Spleen (tissue), 11 donors: Measurements from ENCODE around the gene SYNDIG1. TPM values are rescaled to one million over a fixed set of nuclear protein-coding genes. Genes with fewer than 3 reads are reported as not detected.

Source experiments
- DNase-seq: peaks from one replicate; pipeline ENCODE4 v3.0.0-alpha.2; 2020
- H3K27ac ChIP-seq, 8 donors: fragments of 200-600 bp; sonication (generic) in 7 of 8; 1 replicate in 4 of 8; 2 replicates in 4 of 8; pipeline versions ENCODE4 v1.5.0 to v1.8.0; 2016 to 2021; ENCODE audit warnings: inconsistent platforms in 4 of 8, mild to moderate bottlenecking in 4 of 8, moderate library complexity in 1 of 8
- H3K27me3 ChIP-seq, 7 donors: fragments of 200-600 bp; sonication (generic) in 6 of 7; replicated peaks in 1 of 7; 1 replicate in 4 of 7; 2 replicates in 3 of 7; pipeline versions ENCODE4 v1.5.0 to v1.8.0; 2016 to 2021; ENCODE audit warnings: inconsistent platforms in 3 of 7, mild to moderate bottlenecking in 1 of 7
- H3K36me3 ChIP-seq, 6 donors: fragments of 200-600 bp; sonication (generic) in 5 of 6; 1 replicate in 4 of 6; 2 replicates in 2 of 6; pipeline versions ENCODE4 v1.5.0 to v1.8.0; 2016 to 2021; ENCODE audit warnings: inconsistent platforms in 2 of 6
- H3K4me1 ChIP-seq, 6 donors: fragments of 200-600 bp; sonication (generic) in 5 of 6; 1 replicate in 3 of 6; 2 replicates in 3 of 6; pipeline versions ENCODE4 v1.5.0 to v1.8.0; 2016 to 2021; ENCODE audit warnings: inconsistent platforms in 3 of 6
- H3K4me3 ChIP-seq, 8 donors: fragments of 200-600 bp; sonication (generic) in 7 of 8; 1 replicate in 4 of 8; 2 replicates in 4 of 8; pipeline versions ENCODE4 v1.5.0 to v1.8.0; 2016 to 2021; ENCODE audit warnings: inconsistent platforms in 4 of 8, mild to moderate bottlenecking in 4 of 8, moderate library complexity in 2 of 8
- H3K9me3 ChIP-seq, 8 donors: fragments of 200-600 bp; sonication (generic) in 7 of 8; 1 replicate in 4 of 8; 2 replicates in 4 of 8; pipeline versions ENCODE4 v1.5.0 to v1.8.0; 2016 to 2021; ENCODE audit warnings: inconsistent platforms in 4 of 8
- CTCF ChIP-seq, 11 experiments: fragments of 200-600 bp in 7 of 11; fragments of 450-650 bp in 4 of 11; sonication (generic) in 4 of 11; IDR thresholded peaks in 8 of 11; conservative IDR thresholded peaks in 3 of 11; 1 replicate in 7 of 11; 2 replicates in 4 of 11; pipeline versions ENCODE4 v1.4.0 to v1.8.0; 2016 to 2021; ENCODE audit warnings: antibody characterized with exemption in 11 of 11, inconsistent platforms in 4 of 11, mild to moderate bottlenecking in 1 of 11
- POLR2A ChIP-seq, 3 donors: fragments of 450-650 bp; IDR thresholded peaks; one replicate each; pipeline ENCODE4 v1.5.1; 2017; ENCODE audit warnings: antibody characterized with exemption in 3 of 3, mild to moderate bottlenecking in 1 of 3
- POLR2AphosphoS5 ChIP-seq, 3 donors: sonication (generic); formaldehyde crosslinking; IDR thresholded peaks; one replicate each; pipeline ENCODE4 v1.5.1; 2017; ENCODE audit warnings: antibody characterized with exemption in 3 of 3
- WGBS, 5 donors: extraction: QIAGEN DNeasy Blood & Tissue Kit in 3 of 5; methylation state at CpG; one replicate each; pipeline versions ENCODE4 v1.1.5 to v1.1.7; 2013 to 2018; 5-methylcytosine and 5-hydroxymethylcytosine counted together
- intact Hi-C: fragments of 100-400 bp; cut with DNase I; formaldehyde crosslinking; loops from one replicate; pipeline ENCODE4 v1.15.0; 2023; ENCODE audit warnings: low total_unique reads
- polyA plus RNA-seq, 3 donors: library from polyadenylated mRNA; stranded (reverse); fragments of 200-250 nt; gene quantifications; one replicate each; pipeline ENCODE4 v1.2.1, GENCODE V29; 2013
- total RNA-seq, 7 donors: library from RNA; depleted of rRNA in 3 of 7; stranded (reverse); fragments of >200 nt in 3 of 7; fragmentation: NEBNext Ultra II Directional in 4 of 7; extraction: Animal tissue kit (Norgen Biotek cat#: 25700) in 4 of 7; gene quantifications; one replicate each; pipeline versions ENCODE4 v1.1.0 to v1.2.1, GENCODE V29; 2016 to 2021
- donor health status: healthy with polysubstance abuse.
- donor health status: DM: no; HTN: no; CAD: no; lungs with moderate emphysema.
- donor health status: DM: no; HTN: no; CAD: no.
- donor health status: Bipolar disorder and iron deficiency.
- donor health status: healthy.
- donor health status: DM: no; HTN: no; CAD: no.
- donor health status: DM: yes; HTN: yes; CAD: no.

Gene SYNDIG1
- total and polyA plus RNA-seq, 10 donors = 0.70 to 3.5 (median 1.3) TPM

- Histone ChIP-seq H3K27ac (no peak overlapping the region), H3K9me3 (no peaks in the 10 kb centered on the region), H3K4me1 (no peaks in the 10 kb centered on the region), H3K4me3 (no peak overlapping the region), H3K27me3 (peaks cover 0 to 12% (median 0%) of the 10 kb centered on the region in 7 donors), H3K36me3 (no peaks in the 10 kb centered on the region)
- 75 to 88% (median 86%) methylated on average over 3 of the region's 3 CpGs for WGBS, 5 donors
- intact Hi-C loops = no loop called here
- no peak for TF ChIP-seq POLR2A (IDR thresholded peaks at IDR 0.05)
- TF ChIP-seq CTCF (IDR thresholded peaks at IDR 0.05 in 8 of 11, conservative IDR thresholded peaks at IDR 0.05 in 3 of 11) = no peak
- TF ChIP-seq POLR2AphosphoS5 (IDR thresholded peaks at IDR 0.05) = no peak
- DNase-seq = no peak
Measured at GRCh38 chr20:24451428-24451827, 18.0 kb upstream of the SYNDIG1 start.

GRCh38 chr20:24452016-24452415, 17.4 kb upstream of the SYNDIG1 start:
- intact Hi-C loops = no loop called here
- no peak for DNase-seq
- TF ChIP-seq POLR2A (IDR thresholded peaks at IDR 0.05) (no peak), CTCF (IDR thresholded peaks at IDR 0.05 in 8 of 11, conservative IDR thresholded peaks at IDR 0.05 in 3 of 11) (no peak), POLR2AphosphoS5 (IDR thresholded peaks at IDR 0.05) (no peak)
- H3K27me3 ChIP-seq = peaks cover 0 to 18% (median 0%) of the 10 kb centered on the region in 7 donors
- H3K9me3 ChIP-seq = no peaks in the 10 kb centered on the region
- no peak overlapping the region for H3K27ac ChIP-seq
- no peaks in the 10 kb centered on the region for H3K36me3 ChIP-seq
- H3K4me3 ChIP-seq = no peak overlapping the region
- 78 to 88% (median 83%) methylated on average over 8 of the region's 8 CpGs for WGBS, 5 donors
- H3K4me1 ChIP-seq = no peaks in the 10 kb centered on the region

GRCh38 chr20:24452498-24453127, 16.8 kb upstream of the SYNDIG1 start:
- Histone ChIP-seq H3K27me3 (peaks cover 0 to 22% (median 0%) of the 10 kb centered on the region in 7 donors), H3K4me1 (no peaks in the 10 kb centered on the region), H3K36me3 (no peaks in the 10 kb centered on the region), H3K4me3 (no peak overlapping the region), H3K27ac (no peak overlapping the region), H3K9me3 (no peaks in the 10 kb centered on the region)
- intact Hi-C loops = no loop called here
- WGBS, 5 donors = 86 to 96% (median 88%) methylated on average over 9 of the region's 9 CpGs
- TF ChIP-seq POLR2AphosphoS5 (IDR thresholded peaks at IDR 0.05) (no peak), POLR2A (IDR thresholded peaks at IDR 0.05) (no peak), CTCF (IDR thresholded peaks at IDR 0.05 in 8 of 11, conservative IDR thresholded peaks at IDR 0.05 in 3 of 11) (no peak)
- no peak for DNase-seq

- H3K4me1 ChIP-seq = no peaks in the 10 kb centered on the region
- no peaks in the 10 kb centered on the region for H3K36me3 ChIP-seq
- TF ChIP-seq POLR2AphosphoS5 (IDR thresholded peaks at IDR 0.05) = no peak
- TF ChIP-seq CTCF (IDR thresholded peaks at IDR 0.05 in 8 of 11, conservative IDR thresholded peaks at IDR 0.05 in 3 of 11) = no peak
- TF ChIP-seq POLR2A (IDR thresholded peaks at IDR 0.05) = no peak
- H3K9me3 ChIP-seq = no peaks in the 10 kb centered on the region
- H3K27me3 ChIP-seq = peaks cover 0 to 32% (median 0%) of the 10 kb centered on the region in 7 donors
- intact Hi-C loops = no loop called here
- H3K27ac ChIP-seq = no peak overlapping the region
- no peak for DNase-seq
- WGBS, 5 donors = 8 to 34% (median 16%) methylated on average over 2 of the region's 2 CpGs
- H3K4me3 ChIP-seq = no peak overlapping the region
Measured at GRCh38 chr20:24453869-24454268, 15.6 kb upstream of the SYNDIG1 start.
